K562 treated with DMSO at 1 percent for 12 hours (cell line): ENCODE results near the gene MATN4. TPM values are rescaled to one million over a fixed set of nuclear protein-coding genes. Genes with fewer than 3 reads are reported as not detected.

Experiments used
- total RNA-seq: library from RNA; unstranded; fragments of 300-600 nt; gene quantifications from 2 replicates; pipeline ENCODE4 v1.2.3, GENCODE V29; 2022; ENCODE audit not compliant: insufficient read depth

The MATN4 gene
- not detected in 2 replicates for total RNA-seq

DNA sequence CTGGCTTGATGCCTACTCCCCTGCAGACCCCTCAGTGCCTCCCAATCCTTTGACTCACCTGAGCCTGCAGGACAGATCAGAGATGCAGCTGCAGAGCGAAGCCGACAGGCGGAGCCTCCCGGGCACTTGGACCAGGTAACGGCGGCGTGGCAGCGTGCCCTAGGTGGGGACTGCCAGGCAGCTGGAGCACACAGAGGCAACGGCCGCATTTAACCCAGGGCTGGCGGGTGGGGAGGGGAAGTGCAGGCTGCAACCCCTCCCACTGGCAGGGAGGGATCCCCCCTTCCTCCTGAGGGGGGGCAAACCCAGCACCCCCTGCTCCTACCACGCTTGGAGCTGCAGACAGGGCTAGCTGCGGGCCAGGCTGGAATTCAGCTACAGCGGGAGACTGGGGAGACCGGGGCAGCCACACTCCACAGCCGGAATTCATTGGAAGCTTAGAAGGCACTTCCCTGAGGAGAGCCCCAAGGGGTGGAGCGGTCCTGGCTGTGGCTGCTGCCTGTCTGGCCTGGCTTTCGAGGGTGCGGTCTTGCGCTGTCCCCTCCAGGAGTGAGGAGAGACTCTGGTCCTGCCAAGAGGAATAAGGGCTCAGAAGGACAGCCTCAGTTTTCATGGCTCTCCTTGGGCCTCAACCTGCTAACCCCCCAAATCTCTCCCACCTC lies at the start of gene MATN4:
TSS of gene MATN4 (minus strand) at position 183 of the 662 bp plus-strand sequence. CDS start 2,717 bp downstream, outside the sequence.

GRCh38 chr20:45347936-45348778 lies 40.1 kb upstream of the MATN4 start, which contains the start of gene SDC4:
TSS of gene SDC4 (minus strand) at chr20:45348424. CDS start at chr20:45348384, 40 bp downstream.

GRCh38 chr20:45306431-45306982 lies 1.6 kb downstream of the MATN4 start, which contains the start of gene RBPJL:
TSS of gene RBPJL (plus strand) at chr20:45306840. CDS start at chr20:45306923, 83 bp downstream.

GRCh38 chr20:45254383-45255262 lies 53.5 kb downstream of the MATN4 start, which contains the start of gene SLPI:
TSS of gene SLPI (minus strand) at chr20:45254564. CDS start at chr20:45254543, 21 bp downstream.

Other genes starting within 250 kb of the MATN4 start
- not detected in 2 replicates for gene KCNS1, start 207.2 kb downstream of the MATN4 start, total RNA-seq
- gene WFDC5, start 193.1 kb downstream of the MATN4 start, total RNA-seq: not detected in 2 replicates
- not detected in 2 replicates for gene WFDC12, start 183.8 kb downstream of the MATN4 start, total RNA-seq
- not detected in 2 replicates for gene PI3, start 133.4 kb downstream of the MATN4 start, total RNA-seq
- gene SEMG1, start 101.3 kb downstream of the MATN4 start, total RNA-seq: not detected in 2 replicates
- gene SEMG2, start 86.9 kb downstream of the MATN4 start, total RNA-seq: not detected in 2 replicates
- gene SLPI, start 53.7 kb downstream of the MATN4 start, total RNA-seq: not detected in 2 replicates
- gene RBPJL, start 1.5 kb downstream of the MATN4 start, total RNA-seq: not detected in 2 replicates
- 10.0 and 15.6 TPM in 2 replicates for gene SDC4, start 40.1 kb upstream of the MATN4 start, total RNA-seq
- 11.9 and 19.6 TPM in 2 replicates for gene SYS1, start 54.9 kb upstream of the MATN4 start, total RNA-seq
- gene TP53TG5, start 70.0 kb upstream of the MATN4 start, total RNA-seq: not detected in 2 replicates
- gene DBNDD2, start 100.0 kb upstream of the MATN4 start, total RNA-seq: 59.6 and 63.6 TPM in 2 replicates
- gene PIGT, start 107.8 kb upstream of the MATN4 start, total RNA-seq: 89.3 and 114 TPM in 2 replicates
- not detected in 2 replicates for gene WFDC2, start 161.5 kb upstream of the MATN4 start, total RNA-seq
- gene SPINT3, start 207.3 kb upstream of the MATN4 start, total RNA-seq: not detected in 2 replicates
- gene WFDC6, start 231.2 kb upstream of the MATN4 start, total RNA-seq: not detected in 2 replicates
- gene EPPIN, start 239.1 kb upstream of the MATN4 start, total RNA-seq: not detected in 2 replicates